HepG2 (cell line): ENCODE results near the gene LMCD1. TPM values are rescaled to one million over a fixed set of nuclear protein-coding genes. Genes with fewer than 3 reads are reported as not detected.

Source experiments
- ATAC-seq: fragments of 200-7000 bp; cut with Tn5 transposase; 3 replicates; pipeline ENCODE4 v1.9.1; 2020; ENCODE audit warnings: mild to moderate bottlenecking, moderate library complexity
- BruUV-seq: library from RNA; stranded (reverse); fragments of 400-500 nt; replicated peaks from 2 replicates; lab custom pipeline; 2021; lab: Mats Ljungman, UMichigan
- CTCF ChIA-PET: fragments of 300-600 bp; formaldehyde crosslinking; extraction: SDS; loops from one replicate; lab custom pipeline; 2021; ENCODE audit warnings: low total read pairs, inconsistent platforms, low intra/inter-chr PET ratio; lab: Yijun Ruan, JAX
- POLR2A ChIA-PET: fragments of 350-600 bp; sonication (Branson Sonifier 250); formaldehyde crosslinking; loops from one replicate; lab custom pipeline; 2020; ENCODE audit warnings: antibody characterized with exemption, inconsistent platforms; lab: Yijun Ruan, JAX
- DNase-seq: peaks from one replicate; pipeline ENCODE4 v3.0.0-alpha.2; 2015; ENCODE audit warnings: low spot score
- FAIRE-seq: peaks from 3 replicates; lab custom pipeline; 2011; peaks lifted over from hg19 to GRCh38; lab: Jason Lieb, UNC
- H2AFZ ChIP-seq: one replicate; pipeline ENCODE4 v1.6.1; 2011; ENCODE audit warnings: low read length, inconsistent platforms
- H3K27ac ChIP-seq: fragments of 300-600 bp; 3 replicates; pipeline ENCODE4 v1.8.0; 2011; ENCODE audit warnings: mixed run types, mild to moderate bottlenecking, mixed read lengths, low read length, inconsistent platforms; ENCODE audit not compliant: insufficient read depth; ENCODE audit errors: extremely low read length
- H3K27me3 ChIP-seq, 2 experiments: fragments of 200-600 bp in 1 of 2; 2 replicates in 1 of 2; 3 replicates in 1 of 2; pipeline versions ENCODE4 v1.6.0 to v1.8.0; 2011; ENCODE audit warnings: low read length in 2 of 2, mild to moderate bottlenecking in 2 of 2, moderate library complexity in 2 of 2, inconsistent platforms in 1 of 2; ENCODE audit not compliant: insufficient read depth in 2 of 2, control insufficient read depth in 1 of 2
- H3K36me3 ChIP-seq, 2 experiments: fragments of 200-600 bp in 1 of 2; replicated peaks in 1 of 2; 2 replicates in 1 of 2; 3 replicates in 1 of 2; pipeline versions ENCODE4 v1.5.1 to v1.8.0; 2011; ENCODE audit warnings: low read length in 2 of 2, inconsistent platforms in 1 of 2; ENCODE audit not compliant: insufficient read depth in 2 of 2, control insufficient read depth in 1 of 2
- H3K4me1 ChIP-seq: 2 replicates; pipeline ENCODE4 v1.5.1; 2012; ENCODE audit warnings: low read length, inconsistent platforms; ENCODE audit not compliant: insufficient read depth
- H3K4me2 ChIP-seq: 2 replicates; pipeline ENCODE4 v1.6.0; 2011; ENCODE audit warnings: low read depth, low read length, inconsistent platforms
- H3K4me3 ChIP-seq, 3 experiments: fragments of 200-600 bp in 1 of 3; sonication (generic), shearing (Covaris generic) in 1 of 3; replicated peaks in 1 of 3; 2 replicates each; pipeline ENCODE4 v1.5.1; 2011 to 2016; ENCODE audit warnings: low read length in 3 of 3, inconsistent platforms in 2 of 3, low read depth in 2 of 3, mild to moderate bottlenecking in 2 of 3, control low read depth in 1 of 3, mixed read lengths in 1 of 3; ENCODE audit not compliant: insufficient read depth in 1 of 3
- H3K79me2 ChIP-seq: one replicate; pipeline ENCODE4 v1.6.1; 2011; ENCODE audit warnings: low read length, inconsistent platforms; ENCODE audit not compliant: insufficient read depth
- H3K9ac ChIP-seq: 2 replicates; pipeline ENCODE4 v1.6.0; 2011; ENCODE audit warnings: mild to moderate bottlenecking, low read depth, low read length, inconsistent platforms; ENCODE audit not compliant: insufficient read depth
- H3K9me3 ChIP-seq: 2 replicates; pipeline ENCODE4 v1.5.1; 2012; ENCODE audit warnings: mild to moderate bottlenecking, low read length
- H4K20me1 ChIP-seq: 2 replicates; pipeline ENCODE4 v1.6.0; 2011; ENCODE audit warnings: inconsistent platforms, mild to moderate bottlenecking, low read length, moderate library complexity; ENCODE audit not compliant: insufficient read depth
- HNF4A ChIP-seq: sonication (generic); formaldehyde crosslinking; IDR thresholded peaks from 2 replicates; pipeline ENCODE4 v1.4.0; 2020; ENCODE audit warnings: missing genetic modification reagents
- MAFK ChIP-seq, 2 experiments: IDR thresholded peaks in 1 of 2; conservative IDR thresholded peaks in 1 of 2; 2 replicates each; pipeline ENCODE4 v1.6.1; 2011; ENCODE audit warnings: improper control_type of control experiment in 2 of 2, low read length in 2 of 2
- RORA ChIP-seq: sonication (generic); formaldehyde crosslinking; IDR thresholded peaks from 2 replicates; pipeline ENCODE4 v1.5.0; 2020; ENCODE audit warnings: mild to moderate bottlenecking, missing genetic modification reagents, moderate library complexity
- SRSF1 ChIP-seq: fragments of 200-400 bp; formaldehyde crosslinking; optimal IDR thresholded peaks from 2 replicates; pipeline ENCODE3; 2017; ENCODE audit warnings: mild to moderate bottlenecking, low read depth, low read length, moderate library complexity
- WGBS: methylation state at CpG from one replicate; pipeline ENCODE4 v1.1.6; 2017; ENCODE audit warnings: low lambda C conversion rate; 5-methylcytosine and 5-hydroxymethylcytosine counted together
- in situ Hi-C: cut with HindIII; loops from 2 replicates; pipeline ENCODE4 v1.10.0; 2017; ENCODE audit warnings: low pct_unique_long_range_greater_than_20kb; ENCODE audit not compliant: extremely low pct_ligation_motif_present
- intact Hi-C: fragments of 100-400 bp; cut with micrococcal nuclease; formaldehyde crosslinking; loops from one replicate; pipeline ENCODE4 v1.10.0; 2022; ENCODE audit not compliant: unreplicated experiment
- polyA plus RNA-seq, 8 experiments: library from polyadenylated mRNA; depleted of rRNA in 3 of 8; stranded (reverse) in 7 of 8; unstranded in 1 of 8; fragments of >200 nt; fragmentation: Illumina TruSeq in 4 of 8; extraction: Trizol in 4 of 8; gene quantifications; 2 replicates each; pipeline versions ENCODE4 v1.2.1 to v1.2.3, GENCODE V29; 2011 to 2016; ENCODE audit warnings: low read depth in 4 of 8, missing spikeins in 1 of 8, mixed read lengths in 1 of 8; ENCODE audit not compliant: insufficient read depth in 1 of 8
- total RNA-seq, 5 experiments: library from RNA; depleted of rRNA; stranded (reverse); fragments of >200 nt; fragmentation: Illumina TruSeq; extraction: Trizol; gene quantifications; 2 replicates each; pipeline ENCODE4 v1.2.3, GENCODE V29; 2016; ENCODE audit warnings: low read depth in 1 of 5

Gene LMCD1
- total and polyA plus RNA-seq, 2 of the 13 experiments (the other 11 are each of a cell fraction or from before 2014, with no cell fraction given), result 6.2 to 7.1 TPM

GRCh38 chr3:8548502-8549275 lies 47.1 kb downstream of the LMCD1 start:
- no peak for ATAC-seq
- FAIRE-seq, result no peak

GRCh38 chr3:8549354-8549753 lies 47.7 kb downstream of the LMCD1 start:
- POLR2A ChIA-PET, result no interaction called here
- Histone ChIP-seq H3K36me3 (peaks cover 4 to 7% of the 10 kb centered on the region in 2 experiments; a peak in 1 of 5 replicates), H2AFZ (no peak overlapping the region), H3K27me3 (no peaks in the 10 kb centered on the region), H3K79me2 (no peaks in the 10 kb centered on the region), H3K9me3 (no peaks in the 10 kb centered on the region), H4K20me1 (no peaks in the 10 kb centered on the region), H3K4me1 (no peaks in the 10 kb centered on the region), H3K4me2 (no peak overlapping the region), H3K4me3 (no peak overlapping the region), H3K9ac (no peak overlapping the region), H3K27ac (no peak overlapping the region)
- TF ChIP-seq SRSF1, result no peak
- 0 out of 2 replicates have a peak, but pooled peaks have one; percentile 15 for TF ChIP-seq HNF4A
- intact Hi-C loops, result no loop called here
- ATAC-seq (no peak), DNase-seq (no peak), FAIRE-seq (no peak)
- in situ Hi-C loops, result no loop called here
- WGBS, result 71% methylated on average over 1 of the region's 1 CpG
- CTCF ChIA-PET, result no interaction called here
- BruUV-seq, result no TSS peak

More at GRCh38 chr3:8548502-8549275, 47.1 kb downstream of the LMCD1 start:
- Histone ChIP-seq H3K79me2 (no peaks in the 10 kb centered on the region), H4K20me1 (no peaks in the 10 kb centered on the region), H3K27ac (no peak overlapping the region), H3K4me3 (no peak overlapping the region), H2AFZ (no peak overlapping the region), H3K4me1 (no peaks in the 10 kb centered on the region), H3K9ac (no peak overlapping the region), H3K36me3 (peaks cover 4 to 7% of the 10 kb centered on the region in 2 experiments; a peak in 1 of 5 replicates), H3K9me3 (no peaks in the 10 kb centered on the region), H3K4me2 (no peak overlapping the region), H3K27me3 (no peaks in the 10 kb centered on the region)
- POLR2A ChIA-PET, result no interaction called here
- BruUV-seq, result no TSS peak
- TF ChIP-seq MAFK (conservative IDR thresholded peaks at IDR 0.05 in 1 of 2, IDR thresholded peaks at IDR 0.05 in 1 of 2; ENCODE audit: low read length in 2 of 2), result 0 out of 4 replicates have a peak, but pooled peaks of 1 of the 2 experiments have one; percentile 4
- TF ChIP-seq RORA (CRISPR knock-in tag), result no peak
- intact Hi-C loops, result loop anchor here (1.0 kb wide), 1 partner anchor 22 kb away; no protein-coding TSS in a partner anchor
- 95% methylated on average over 16 of the region's 17 CpGs for WGBS
- no peak for DNase-seq
- in situ Hi-C loops, result no loop called here
- CTCF ChIA-PET, result no interaction called here
